Lung (tissue), 12 donors: ENCODE data around the gene PSME3. TPM values are rescaled to one million over a fixed set of nuclear protein-coding genes. Genes with fewer than 3 reads are reported as not detected.
A peak's percentile ranks its signal among the peaks of the same experiment; 100 is the strongest.
"Not testable (repeated sequence)": the region's sequence is repeated elsewhere in the genome, so short reads cannot be mapped to it uniquely, and the experiment has no call there.

Source experiments
- ATAC-seq: fragments of 200-7000 bp; cut with Tn5 transposase; one replicate; pipeline ENCODE4 v1.9.1; 2020; ENCODE audit warnings: moderate number of reproducible peaks; ENCODE audit not compliant: insufficient read depth, low FRiP score
- DNase-seq, 3 donors: peaks; one replicate each; pipeline ENCODE4 v3.0.0-alpha.2; 2013 to 2017
- H3K27ac ChIP-seq, 2 donors: one replicate each; pipeline ENCODE4 v1.5.1; 2013; ENCODE audit warnings: mild to moderate bottlenecking in 2 of 2, moderate library complexity in 2 of 2, control low read depth in 1 of 2, inconsistent platforms in 1 of 2, low read depth in 1 of 2, low read length in 1 of 2
- H3K27me3 ChIP-seq, 3 donors: one replicate each; pipeline ENCODE4 v1.5.1; 2013; ENCODE audit warnings: low read length in 2 of 3; ENCODE audit not compliant: control insufficient read depth in 3 of 3, insufficient read depth in 3 of 3
- H3K36me3 ChIP-seq, 4 donors: one replicate each; pipeline ENCODE4 v1.5.1; 2013; ENCODE audit warnings: low read length in 4 of 4, mild to moderate bottlenecking in 1 of 4, moderate library complexity in 1 of 4; ENCODE audit not compliant: control insufficient read depth in 4 of 4, insufficient read depth in 4 of 4
- H3K4me1 ChIP-seq, 5 donors: one replicate each; pipeline ENCODE4 v1.5.1; 2013; ENCODE audit warnings: low read length in 5 of 5, mild to moderate bottlenecking in 2 of 5, moderate library complexity in 1 of 5; ENCODE audit not compliant: control insufficient read depth in 5 of 5, insufficient read depth in 5 of 5
- H3K4me3 ChIP-seq: one replicate; pipeline ENCODE4 v1.5.1; 2013; ENCODE audit warnings: mild to moderate bottlenecking, control low read depth, moderate library complexity
- H3K9ac ChIP-seq, 2 donors: one replicate each; pipeline ENCODE4 v1.5.1; 2013; ENCODE audit warnings: low read length in 2 of 2, control low read depth in 1 of 2; ENCODE audit not compliant: insufficient read depth in 1 of 2
- H3K9me3 ChIP-seq, 4 donors: one replicate each; pipeline ENCODE4 v1.5.1; 2013; ENCODE audit warnings: low read length in 3 of 4, mild to moderate bottlenecking in 1 of 4, moderate library complexity in 1 of 4; ENCODE audit not compliant: control insufficient read depth in 4 of 4, insufficient read depth in 3 of 4
- WGBS, 2 donors: extraction: QIAGEN DNeasy Blood & Tissue Kit; methylation state at CpG; one replicate each; pipeline ENCODE4 v1.1.7; 2013; 5-methylcytosine and 5-hydroxymethylcytosine counted together
- polyA plus RNA-seq, 2 donors: library from polyadenylated mRNA; stranded (reverse); fragments of 200-250 nt; gene quantifications; one replicate each; pipeline ENCODE4 v1.2.1, GENCODE V29; 2013
- total RNA-seq, 2 donors: library from RNA; depleted of rRNA in 1 of 2; stranded (reverse); fragments of >200 nt in 1 of 2; gene quantifications; one replicate each; pipeline ENCODE4 v1.2.1, GENCODE V29; 2014 to 2021
- TF ChIP-seq, protein P1 (sequence below): IDR thresholded peaks from 2 replicates; pipeline ENCODE4 v1.5.1; 2012; ENCODE audit warnings: mild to moderate bottlenecking; ENCODE audit errors: control extremely low read depth, extremely low read depth
- donor health status: control.
- donor health status: control.
- donor health status: Bipolar disorder and iron deficiency.
- donor health status: healthy.
- donor health status: DM: yes; HTN: yes; CAD: no.

Gene PSME3
- total and polyA plus RNA-seq, 4 donors = 34.5 to 117 (median 77.9) TPM

DNA sequence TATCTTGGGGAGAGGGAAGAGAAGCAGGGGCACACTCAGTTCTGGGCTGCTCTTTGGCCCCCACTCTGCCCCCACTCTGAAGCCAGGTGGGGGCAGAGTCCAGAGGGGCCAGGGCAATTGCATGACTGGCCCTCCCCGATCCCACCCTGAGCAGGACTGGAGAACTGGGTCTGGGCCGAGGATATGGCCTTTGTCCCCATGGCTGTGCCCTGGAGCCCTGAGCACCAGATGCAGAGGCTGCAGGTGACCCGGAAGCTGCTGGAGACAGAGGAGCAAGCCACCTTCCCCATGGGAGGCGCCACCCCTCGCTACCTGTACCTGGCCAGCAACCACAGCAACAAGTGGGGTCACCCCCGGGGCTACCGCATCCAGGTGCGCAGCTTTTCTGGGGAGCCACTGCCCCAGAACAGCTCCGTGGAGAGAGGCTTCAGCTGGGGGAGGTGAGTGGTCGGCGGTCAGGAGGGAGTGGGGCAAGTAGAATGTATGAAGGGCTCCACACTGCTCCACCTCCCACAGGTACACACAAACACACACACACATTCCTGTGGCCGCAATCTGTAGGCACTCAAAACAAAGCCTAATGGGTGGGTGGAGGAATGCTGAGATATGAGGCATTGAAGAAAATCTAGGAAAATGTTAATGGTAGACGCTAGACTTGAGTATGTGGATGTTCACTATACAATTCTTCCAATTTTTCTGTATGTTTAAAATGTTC lies 39.2 kb downstream of the PSME3 start:
- Histone ChIP-seq H3K9ac (no peak overlapping the region), H3K9me3 (peaks cover 0 to 6% (median 0%) of the 10 kb centered on the region in 4 donors), H3K4me1 (peaks cover 0 to 28% (median 8%) of the 10 kb centered on the region in 5 donors), H3K27me3 (no peaks in the 10 kb centered on the region), H3K27ac (no peak overlapping the region), H3K4me3 (no peak overlapping the region), H3K36me3 (peaks cover 0 to 16% (median 0%) of the 10 kb centered on the region in 4 donors)
- no peak for DNase-seq
- WGBS, 2 donors = 85 to 92% methylated on average over 13 of the region's 13 CpGs
- TF ChIP-seq, protein P1, sequence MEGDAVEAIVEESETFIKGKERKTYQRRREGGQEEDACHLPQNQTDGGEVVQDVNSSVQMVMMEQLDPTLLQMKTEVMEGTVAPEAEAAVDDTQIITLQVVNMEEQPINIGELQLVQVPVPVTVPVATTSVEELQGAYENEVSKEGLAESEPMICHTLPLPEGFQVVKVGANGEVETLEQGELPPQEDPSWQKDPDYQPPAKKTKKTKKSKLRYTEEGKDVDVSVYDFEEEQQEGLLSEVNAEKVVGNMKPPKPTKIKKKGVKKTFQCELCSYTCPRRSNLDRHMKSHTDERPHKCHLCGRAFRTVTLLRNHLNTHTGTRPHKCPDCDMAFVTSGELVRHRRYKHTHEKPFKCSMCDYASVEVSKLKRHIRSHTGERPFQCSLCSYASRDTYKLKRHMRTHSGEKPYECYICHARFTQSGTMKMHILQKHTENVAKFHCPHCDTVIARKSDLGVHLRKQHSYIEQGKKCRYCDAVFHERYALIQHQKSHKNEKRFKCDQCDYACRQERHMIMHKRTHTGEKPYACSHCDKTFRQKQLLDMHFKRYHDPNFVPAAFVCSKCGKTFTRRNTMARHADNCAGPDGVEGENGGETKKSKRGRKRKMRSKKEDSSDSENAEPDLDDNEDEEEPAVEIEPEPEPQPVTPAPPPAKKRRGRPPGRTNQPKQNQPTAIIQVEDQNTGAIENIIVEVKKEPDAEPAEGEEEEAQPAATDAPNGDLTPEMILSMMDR = no peak
- no peak for ATAC-seq

DNA sequence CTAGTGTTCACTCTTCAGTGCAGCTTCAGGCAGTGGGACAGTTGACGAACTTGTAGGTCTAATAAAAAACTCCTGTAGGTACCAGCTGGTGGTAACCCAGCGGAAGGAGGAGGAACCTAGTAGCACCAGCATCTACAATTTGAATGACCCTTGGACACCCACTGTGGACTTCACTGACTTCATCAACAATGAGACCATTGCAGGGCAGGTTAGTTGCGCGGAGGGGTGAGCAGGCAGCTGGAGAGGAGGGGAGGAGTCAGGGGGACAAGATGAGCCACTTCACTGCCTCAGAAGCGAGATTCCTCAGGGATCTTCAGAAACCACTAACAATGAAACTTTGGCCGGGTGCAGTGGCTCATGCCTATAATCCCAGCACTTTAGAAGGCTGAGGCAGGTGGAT lies 40.1 kb downstream of the PSME3 start:
- ATAC-seq (no peak), DNase-seq (no peak)
- Histone ChIP-seq H3K36me3 (peaks cover 0 to 16% (median 0%) of the 10 kb centered on the region in 4 donors), H3K4me3 (no peak overlapping the region), H3K27ac (no peak overlapping the region), H3K27me3 (no peaks in the 10 kb centered on the region), H3K4me1 (peaks cover 0 to 28% (median 8%) of the 10 kb centered on the region in 5 donors), H3K9ac (no peak overlapping the region), H3K9me3 (peaks cover 0 to 6% (median 0%) of the 10 kb centered on the region in 4 donors)
- 89 to 91% methylated on average over 6 of the region's 6 CpGs for WGBS, 2 donors
- TF ChIP-seq, protein P1 = no peak

DNA sequence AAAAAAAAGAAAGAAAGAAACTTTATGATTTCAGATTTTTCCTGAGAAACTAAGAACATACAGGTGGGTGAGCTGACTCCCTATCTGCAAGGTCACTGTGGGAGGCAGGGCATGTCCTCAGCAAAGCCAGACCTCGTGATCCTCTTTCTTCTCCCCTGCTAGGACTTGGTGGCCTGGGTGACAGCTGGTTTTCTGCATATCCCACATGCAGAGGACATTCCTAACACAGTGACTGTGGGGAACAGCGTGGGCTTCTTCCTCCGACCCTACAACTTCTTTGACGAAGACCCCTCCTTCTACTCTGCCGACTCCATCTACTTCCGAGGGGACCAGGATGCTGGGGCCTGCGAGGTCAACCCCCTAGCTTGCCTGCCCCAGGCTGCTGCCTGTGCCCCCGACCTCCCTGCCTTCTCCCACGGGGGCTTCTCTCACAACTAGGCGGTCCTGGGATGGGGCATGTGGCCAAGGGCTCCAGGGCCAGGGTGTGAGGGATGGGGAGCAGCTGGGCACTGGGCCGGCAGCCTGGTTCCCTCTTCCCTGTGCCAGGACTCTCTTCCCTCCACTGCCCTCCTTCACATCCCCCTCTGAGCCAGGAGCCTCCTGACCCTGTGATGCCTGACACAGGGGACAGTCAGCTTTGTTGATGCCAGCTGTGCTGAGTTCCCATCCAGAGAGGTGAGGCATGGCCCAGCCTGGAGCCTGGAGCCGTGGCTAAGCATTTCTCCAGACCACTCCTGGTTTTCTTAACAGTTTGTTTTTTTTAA lies 40.9 kb downstream of the PSME3 start:
- not testable (repeated sequence) for H3K27me3 ChIP-seq, H3K4me3 ChIP-seq, H3K9ac ChIP-seq, H3K9me3 ChIP-seq
- Histone ChIP-seq H3K27ac (peak overlapping the region in 1 of 2 donors; percentile 44), H3K4me1 (peaks cover 0 to 28% (median 8%) of the 10 kb centered on the region in 5 donors), H3K36me3 (peaks cover 0 to 16% (median 0%) of the 10 kb centered on the region in 4 donors)
- peak; percentile 53 for ATAC-seq
- 81 to 82% methylated on average over 7 to 9 of the region's 12 CpGs for WGBS, 2 donors
- DNase-seq = peak; percentile 88 to 92 (median 89)

DNA sequence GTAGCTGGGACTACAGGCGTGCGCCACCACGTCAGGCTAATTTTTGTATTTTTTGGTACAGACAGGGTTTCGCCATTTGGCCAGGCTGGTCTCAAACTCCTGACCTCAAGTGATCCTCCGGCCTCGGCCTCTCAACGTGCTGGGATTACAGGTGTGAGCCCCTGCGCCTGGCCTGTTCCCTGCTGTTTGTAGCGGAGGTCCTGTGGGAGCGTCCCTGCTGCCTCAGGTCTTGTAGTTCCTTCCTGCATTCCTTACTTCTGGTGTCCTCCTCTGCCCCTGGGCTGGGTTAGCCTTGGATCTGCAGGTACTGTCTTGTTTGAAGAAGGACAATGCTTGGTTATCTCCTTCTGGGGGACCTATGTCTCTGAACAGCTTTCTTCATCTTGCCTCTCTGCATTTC lies 43.8 kb downstream of the PSME3 start:
- no peaks in the 10 kb centered on the region for H3K9me3 ChIP-seq
- peaks cover 0 to 28% (median 8%) of the 10 kb centered on the region in 5 donors for H3K4me1 ChIP-seq
- H3K27ac ChIP-seq = no peak overlapping the region
- no peak overlapping the region for H3K4me3 ChIP-seq
- H3K9ac ChIP-seq = no peak overlapping the region
- DNase-seq (no peak), ATAC-seq (no peak)
- 96 to 97% methylated on average over 10 of the region's 10 CpGs for WGBS, 2 donors
- H3K27me3 ChIP-seq = no peaks in the 10 kb centered on the region
- H3K36me3 ChIP-seq = peaks cover 0 to 4% (median 0%) of the 10 kb centered on the region in 4 donors
- TF ChIP-seq, protein P1 = no peak
